HepG2 (cell line): ENCODE measurements around the gene EFNA2. TPM values are rescaled to one million over a fixed set of nuclear protein-coding genes. Genes with fewer than 3 reads are reported as not detected.

Experiments
- ELF3 ChIP-seq: IDR thresholded peaks from 2 replicates; pipeline ENCODE4 v1.6.1; 2016; ENCODE audit warnings: missing genetic modification reagents, missing compliant biosample characterization
- NFRKB ChIP-seq: fragments of 450-650 bp; IDR thresholded peaks from 2 replicates; pipeline ENCODE4 v1.6.1; 2017
- RFXANK ChIP-seq: IDR thresholded peaks from 2 replicates; pipeline ENCODE4 v1.6.1; 2016
- SCMH1 ChIP-seq: sonication (generic); formaldehyde crosslinking; IDR thresholded peaks from 2 replicates; pipeline ENCODE4 v1.9.0; 2021; ENCODE audit warnings: missing genetic modification reagents, mild to moderate bottlenecking, borderline replicate concordance
- SP1 ChIP-seq, 2 experiments: fragments of 450-650 bp in 1 of 2; sonication (generic) in 1 of 2; formaldehyde crosslinking in 1 of 2; IDR thresholded peaks; 2 replicates each; pipeline versions ENCODE4 v1.4.0 to v1.6.1; 2016 to 2020; ENCODE audit warnings: missing genetic modification reagents in 1 of 2
- TBX2 ChIP-seq: sonication (generic); formaldehyde crosslinking; IDR thresholded peaks from 2 replicates; pipeline ENCODE4 v1.5.0; 2020; ENCODE audit warnings: missing genetic modification reagents, mild to moderate bottlenecking, borderline replicate concordance
- ZBTB7A ChIP-seq: sonication (generic); formaldehyde crosslinking; IDR thresholded peaks from 2 replicates; pipeline ENCODE4 v1.8.0; 2022; ENCODE audit warnings: mild to moderate bottlenecking, missing genetic modification reagents
- ZBTB8A ChIP-seq: sonication (generic); formaldehyde crosslinking; IDR thresholded peaks from 2 replicates; pipeline ENCODE4 v1.4.0; 2020; ENCODE audit warnings: mild to moderate bottlenecking, low read depth, missing genetic modification reagents, borderline replicate concordance
- ZFP90 ChIP-seq: sonication (generic); formaldehyde crosslinking; IDR thresholded peaks from 2 replicates; pipeline ENCODE4 v1.8.0; 2022; ENCODE audit warnings: missing genetic modification reagents, mild to moderate bottlenecking, inconsistent platforms, borderline replicate concordance
- ZFY ChIP-seq: sonication (generic); formaldehyde crosslinking; IDR thresholded peaks from 2 replicates; pipeline ENCODE4 v1.4.0; 2020; ENCODE audit warnings: missing genetic modification reagents
- ZNF251 ChIP-seq: sonication (generic); formaldehyde crosslinking; IDR thresholded peaks from 2 replicates; pipeline ENCODE4 v1.9.0; 2021; ENCODE audit warnings: mild to moderate bottlenecking, missing genetic modification reagents
- ZNF451 ChIP-seq: sonication (generic); formaldehyde crosslinking; IDR thresholded peaks from 2 replicates; pipeline ENCODE4 v1.5.0; 2020; ENCODE audit warnings: mild to moderate bottlenecking, missing genetic modification reagents
- ZNF703 ChIP-seq: sonication (generic); formaldehyde crosslinking; IDR thresholded peaks from 2 replicates; pipeline ENCODE4 v1.5.1; 2020; ENCODE audit warnings: missing genetic modification reagents, mild to moderate bottlenecking, moderate library complexity, borderline replicate concordance
- ZNF775 ChIP-seq: sonication (generic); formaldehyde crosslinking; IDR thresholded peaks from 2 replicates; pipeline ENCODE4 v1.4.0; 2020; ENCODE audit warnings: missing genetic modification reagents, mild to moderate bottlenecking, moderate library complexity, borderline replicate concordance
- ZSCAN22 ChIP-seq: sonication (generic); formaldehyde crosslinking; IDR thresholded peaks from 2 replicates; pipeline ENCODE4 v1.4.0; 2020; ENCODE audit warnings: mild to moderate bottlenecking, missing genetic modification reagents
- polyA plus RNA-seq, 8 experiments: library from polyadenylated mRNA; depleted of rRNA in 3 of 8; stranded (reverse) in 7 of 8; unstranded in 1 of 8; fragments of >200 nt; fragmentation: Illumina TruSeq in 4 of 8; extraction: Trizol in 4 of 8; gene quantifications; 2 replicates each; pipeline versions ENCODE4 v1.2.1 to v1.2.3, GENCODE V29; 2011 to 2016; ENCODE audit warnings: low read depth in 4 of 8, missing spikeins in 1 of 8, mixed read lengths in 1 of 8; ENCODE audit not compliant: insufficient read depth in 1 of 8
- total RNA-seq, 5 experiments: library from RNA; depleted of rRNA; stranded (reverse); fragments of >200 nt; fragmentation: Illumina TruSeq; extraction: Trizol; gene quantifications; 2 replicates each; pipeline ENCODE4 v1.2.3, GENCODE V29; 2016; ENCODE audit warnings: low read depth in 1 of 5
- TF ChIP-seq, protein P1 (sequence below): fragments of 450-650 bp; IDR thresholded peaks from 2 replicates; pipeline ENCODE4 v1.6.1; 2017
- TF ChIP-seq, protein P2 (sequence below): sonication (generic); formaldehyde crosslinking; IDR thresholded peaks from 2 replicates; pipeline ENCODE4 v1.4.0; 2020; ENCODE audit warnings: mild to moderate bottlenecking, missing genetic modification reagents
- TF ChIP-seq, protein P3 (sequence below): sonication (generic); formaldehyde crosslinking; IDR thresholded peaks from 2 replicates; pipeline ENCODE4 v1.5.0; 2020; ENCODE audit warnings: missing genetic modification reagents
- TF ChIP-seq, protein P4 (sequence below): sonication (generic); formaldehyde crosslinking; IDR thresholded peaks from 2 replicates; pipeline ENCODE4 v1.4.0; 2020; ENCODE audit warnings: missing genetic modification reagents
- TF ChIP-seq, protein P5 (sequence below): sonication (generic); formaldehyde crosslinking; IDR thresholded peaks from 2 replicates; pipeline ENCODE4 v1.4.0; 2020; ENCODE audit warnings: missing genetic modification reagents, borderline replicate concordance

The EFNA2 gene
- total and polyA plus RNA-seq, 2 of the 13 experiments (the other 11 are each of a cell fraction or from before 2014, with no cell fraction given) = 6.0 to 9.9 TPM

DNA sequence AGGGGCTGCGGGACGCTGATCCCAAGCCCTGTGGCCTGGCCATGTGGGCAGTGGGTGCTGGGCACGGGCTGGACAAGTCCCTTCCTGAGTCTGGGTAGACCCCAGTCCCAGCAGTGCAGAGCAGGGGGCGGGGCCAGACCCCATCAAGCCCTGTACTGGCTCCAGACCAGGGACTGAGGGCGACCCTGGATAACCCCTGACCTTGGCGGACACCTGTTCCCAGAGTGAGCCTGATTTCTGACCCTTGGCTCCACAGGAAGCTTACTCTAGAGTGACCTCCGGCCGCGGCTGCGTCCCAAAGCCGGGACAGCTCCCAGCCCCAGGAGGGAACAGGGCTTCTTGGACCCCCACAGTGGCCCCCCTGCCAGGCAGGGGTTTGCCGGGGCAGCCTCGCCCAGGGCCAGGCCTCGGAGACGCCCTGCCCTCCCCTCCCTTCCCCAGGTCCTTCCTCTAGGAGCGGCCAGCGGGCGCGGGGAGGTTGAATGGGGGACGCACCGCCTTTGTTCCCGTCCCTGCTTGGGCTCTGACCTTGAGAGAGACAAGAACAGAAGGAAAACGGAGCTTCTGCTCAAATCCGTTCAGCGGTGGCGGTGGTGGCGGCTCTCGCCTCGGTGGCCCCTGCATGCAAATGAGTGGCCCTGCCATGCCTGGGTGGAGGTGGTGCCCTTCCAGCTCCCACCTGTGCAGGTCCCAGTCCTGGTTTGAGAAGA is 2.3 kb upstream of the EFNA2 start (continued):
- TF ChIP-seq, protein P1, sequence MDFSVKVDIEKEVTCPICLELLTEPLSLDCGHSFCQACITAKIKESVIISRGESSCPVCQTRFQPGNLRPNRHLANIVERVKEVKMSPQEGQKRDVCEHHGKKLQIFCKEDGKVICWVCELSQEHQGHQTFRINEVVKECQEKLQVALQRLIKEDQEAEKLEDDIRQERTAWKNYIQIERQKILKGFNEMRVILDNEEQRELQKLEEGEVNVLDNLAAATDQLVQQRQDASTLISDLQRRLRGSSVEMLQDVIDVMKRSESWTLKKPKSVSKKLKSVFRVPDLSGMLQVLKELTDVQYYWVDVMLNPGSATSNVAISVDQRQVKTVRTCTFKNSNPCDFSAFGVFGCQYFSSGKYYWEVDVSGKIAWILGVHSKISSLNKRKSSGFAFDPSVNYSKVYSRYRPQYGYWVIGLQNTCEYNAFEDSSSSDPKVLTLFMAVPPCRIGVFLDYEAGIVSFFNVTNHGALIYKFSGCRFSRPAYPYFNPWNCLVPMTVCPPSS = no peak
- TF ChIP-seq ZBTB7A (peak; percentile 86), ZNF451 (CRISPR knock-in tag) (no peak), ZFY (CRISPR knock-in tag) (peak; percentile 8; the same call in 1 of the 2 replicates), ZSCAN22 (CRISPR knock-in tag) (no peak), ZNF775 (CRISPR knock-in tag) (no peak), SCMH1 (CRISPR knock-in tag) (no peak), ZNF703 (no peak), TBX2 (peak; percentile 85; the same call in 1 of the 2 replicates), ZFP90 (peak; percentile 79), ZBTB8A (no peak), ELF3 (0 out of 2 replicates have a peak, but pooled peaks have one; percentile 34), RFXANK (no peak), SP1 (IDR thresholded peaks at IDR 0.05) (no peak), SP1 (CRISPR knock-in tag; IDR thresholded peaks at IDR 0.05) (no peak), NFRKB (no peak), ZNF251 (no peak)
- TF ChIP-seq, protein P2, sequence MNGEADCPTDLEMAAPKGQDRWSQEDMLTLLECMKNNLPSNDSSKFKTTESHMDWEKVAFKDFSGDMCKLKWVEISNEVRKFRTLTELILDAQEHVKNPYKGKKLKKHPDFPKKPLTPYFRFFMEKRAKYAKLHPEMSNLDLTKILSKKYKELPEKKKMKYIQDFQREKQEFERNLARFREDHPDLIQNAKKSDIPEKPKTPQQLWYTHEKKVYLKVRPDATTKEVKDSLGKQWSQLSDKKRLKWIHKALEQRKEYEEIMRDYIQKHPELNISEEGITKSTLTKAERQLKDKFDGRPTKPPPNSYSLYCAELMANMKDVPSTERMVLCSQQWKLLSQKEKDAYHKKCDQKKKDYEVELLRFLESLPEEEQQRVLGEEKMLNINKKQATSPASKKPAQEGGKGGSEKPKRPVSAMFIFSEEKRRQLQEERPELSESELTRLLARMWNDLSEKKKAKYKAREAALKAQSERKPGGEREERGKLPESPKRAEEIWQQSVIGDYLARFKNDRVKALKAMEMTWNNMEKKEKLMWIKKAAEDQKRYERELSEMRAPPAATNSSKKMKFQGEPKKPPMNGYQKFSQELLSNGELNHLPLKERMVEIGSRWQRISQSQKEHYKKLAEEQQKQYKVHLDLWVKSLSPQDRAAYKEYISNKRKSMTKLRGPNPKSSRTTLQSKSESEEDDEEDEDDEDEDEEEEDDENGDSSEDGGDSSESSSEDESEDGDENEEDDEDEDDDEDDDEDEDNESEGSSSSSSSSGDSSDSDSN = peak; percentile 66
- TF ChIP-seq, protein P3, sequence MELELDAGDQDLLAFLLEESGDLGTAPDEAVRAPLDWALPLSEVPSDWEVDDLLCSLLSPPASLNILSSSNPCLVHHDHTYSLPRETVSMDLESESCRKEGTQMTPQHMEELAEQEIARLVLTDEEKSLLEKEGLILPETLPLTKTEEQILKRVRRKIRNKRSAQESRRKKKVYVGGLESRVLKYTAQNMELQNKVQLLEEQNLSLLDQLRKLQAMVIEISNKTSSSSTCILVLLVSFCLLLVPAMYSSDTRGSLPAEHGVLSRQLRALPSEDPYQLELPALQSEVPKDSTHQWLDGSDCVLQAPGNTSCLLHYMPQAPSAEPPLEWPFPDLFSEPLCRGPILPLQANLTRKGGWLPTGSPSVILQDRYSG (CRISPR knock-in tag) = no peak
- TF ChIP-seq, protein P4, sequence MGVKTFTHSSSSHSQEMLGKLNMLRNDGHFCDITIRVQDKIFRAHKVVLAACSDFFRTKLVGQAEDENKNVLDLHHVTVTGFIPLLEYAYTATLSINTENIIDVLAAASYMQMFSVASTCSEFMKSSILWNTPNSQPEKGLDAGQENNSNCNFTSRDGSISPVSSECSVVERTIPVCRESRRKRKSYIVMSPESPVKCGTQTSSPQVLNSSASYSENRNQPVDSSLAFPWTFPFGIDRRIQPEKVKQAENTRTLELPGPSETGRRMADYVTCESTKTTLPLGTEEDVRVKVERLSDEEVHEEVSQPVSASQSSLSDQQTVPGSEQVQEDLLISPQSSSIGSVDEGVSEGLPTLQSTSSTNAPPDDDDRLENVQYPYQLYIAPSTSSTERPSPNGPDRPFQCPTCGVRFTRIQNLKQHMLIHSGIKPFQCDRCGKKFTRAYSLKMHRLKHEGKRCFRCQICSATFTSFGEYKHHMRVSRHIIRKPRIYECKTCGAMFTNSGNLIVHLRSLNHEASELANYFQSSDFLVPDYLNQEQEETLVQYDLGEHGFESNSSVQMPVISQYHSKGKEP (CRISPR knock-in tag) = no peak
- TF ChIP-seq, protein P5, sequence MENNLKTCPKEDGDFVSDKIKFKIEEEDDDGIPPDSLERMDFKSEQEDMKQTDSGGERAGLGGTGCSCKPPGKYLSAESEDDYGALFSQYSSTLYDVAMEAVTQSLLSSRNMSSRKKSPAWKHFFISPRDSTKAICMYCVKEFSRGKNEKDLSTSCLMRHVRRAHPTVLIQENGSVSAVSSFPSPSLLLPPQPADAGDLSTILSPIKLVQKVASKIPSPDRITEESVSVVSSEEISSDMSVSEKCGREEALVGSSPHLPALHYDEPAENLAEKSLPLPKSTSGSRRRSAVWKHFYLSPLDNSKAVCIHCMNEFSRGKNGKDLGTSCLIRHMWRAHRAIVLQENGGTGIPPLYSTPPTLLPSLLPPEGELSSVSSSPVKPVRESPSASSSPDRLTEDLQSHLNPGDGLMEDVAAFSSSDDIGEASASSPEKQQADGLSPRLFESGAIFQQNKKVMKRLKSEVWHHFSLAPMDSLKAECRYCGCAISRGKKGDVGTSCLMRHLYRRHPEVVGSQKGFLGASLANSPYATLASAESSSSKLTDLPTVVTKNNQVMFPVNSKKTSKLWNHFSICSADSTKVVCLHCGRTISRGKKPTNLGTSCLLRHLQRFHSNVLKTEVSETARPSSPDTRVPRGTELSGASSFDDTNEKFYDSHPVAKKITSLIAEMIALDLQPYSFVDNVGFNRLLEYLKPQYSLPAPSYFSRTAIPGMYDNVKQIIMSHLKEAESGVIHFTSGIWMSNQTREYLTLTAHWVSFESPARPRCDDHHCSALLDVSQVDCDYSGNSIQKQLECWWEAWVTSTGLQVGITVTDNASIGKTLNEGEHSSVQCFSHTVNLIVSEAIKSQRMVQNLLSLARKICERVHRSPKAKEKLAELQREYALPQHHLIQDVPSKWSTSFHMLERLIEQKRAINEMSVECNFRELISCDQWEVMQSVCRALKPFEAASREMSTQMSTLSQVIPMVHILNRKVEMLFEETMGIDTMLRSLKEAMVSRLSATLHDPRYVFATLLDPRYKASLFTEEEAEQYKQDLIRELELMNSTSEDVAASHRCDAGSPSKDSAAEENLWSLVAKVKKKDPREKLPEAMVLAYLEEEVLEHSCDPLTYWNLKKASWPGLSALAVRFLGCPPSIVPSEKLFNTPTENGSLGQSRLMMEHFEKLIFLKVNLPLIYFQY (CRISPR knock-in tag) = no peak
